ENCODE data around the gene ERC1. TPM values are rescaled to one million over a fixed set of nuclear protein-coding genes. Genes with fewer than 3 reads are reported as not detected.

The ERC1 gene
- polyA plus RNA-seq, 1 donor from 2014 or later, result 7.1 TPM

- H4K20me1 ChIP-seq (ENCODE audit: insufficient read depth), result no peaks in the 10 kb centered on the region
- H3K9me3 ChIP-seq (ENCODE audit: low read length), result no peaks in the 10 kb centered on the region
- no peak overlapping the region for H3K4me2 ChIP-seq (ENCODE audit: low read length)
- no peaks in the 10 kb centered on the region for H3K79me2 ChIP-seq (replicated peaks; ENCODE audit: insufficient read depth, low read length)
- H3K27me3 ChIP-seq (ENCODE audit: insufficient read depth, low read depth, low read length), result no peaks in the 10 kb centered on the region
- no peak overlapping the region for H2AFZ ChIP-seq (ENCODE audit: low read depth, low read length)
- H3K4me3 ChIP-seq (ENCODE audit: low read length), result no peak overlapping the region
- no peak for TF ChIP-seq POLR2AphosphoS5 (IDR thresholded peaks at IDR 0.05)
- no peak for TF ChIP-seq MXI1 (conservative IDR thresholded peaks at IDR 0.05; ENCODE audit: poor library complexity, severe bottlenecking)
- no peak for TF ChIP-seq REST (IDR thresholded peaks at IDR 0.05; ENCODE audit: borderline replicate concordance)
- no peak for TF ChIP-seq SMC3 (conservative IDR thresholded peaks at IDR 0.05; ENCODE audit: poor library complexity)
- TF ChIP-seq TAF1 (IDR thresholded peaks at IDR 0.05; ENCODE audit: low read depth), result no peak
- TF ChIP-seq, protein P1, sequence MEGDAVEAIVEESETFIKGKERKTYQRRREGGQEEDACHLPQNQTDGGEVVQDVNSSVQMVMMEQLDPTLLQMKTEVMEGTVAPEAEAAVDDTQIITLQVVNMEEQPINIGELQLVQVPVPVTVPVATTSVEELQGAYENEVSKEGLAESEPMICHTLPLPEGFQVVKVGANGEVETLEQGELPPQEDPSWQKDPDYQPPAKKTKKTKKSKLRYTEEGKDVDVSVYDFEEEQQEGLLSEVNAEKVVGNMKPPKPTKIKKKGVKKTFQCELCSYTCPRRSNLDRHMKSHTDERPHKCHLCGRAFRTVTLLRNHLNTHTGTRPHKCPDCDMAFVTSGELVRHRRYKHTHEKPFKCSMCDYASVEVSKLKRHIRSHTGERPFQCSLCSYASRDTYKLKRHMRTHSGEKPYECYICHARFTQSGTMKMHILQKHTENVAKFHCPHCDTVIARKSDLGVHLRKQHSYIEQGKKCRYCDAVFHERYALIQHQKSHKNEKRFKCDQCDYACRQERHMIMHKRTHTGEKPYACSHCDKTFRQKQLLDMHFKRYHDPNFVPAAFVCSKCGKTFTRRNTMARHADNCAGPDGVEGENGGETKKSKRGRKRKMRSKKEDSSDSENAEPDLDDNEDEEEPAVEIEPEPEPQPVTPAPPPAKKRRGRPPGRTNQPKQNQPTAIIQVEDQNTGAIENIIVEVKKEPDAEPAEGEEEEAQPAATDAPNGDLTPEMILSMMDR (IDR thresholded peaks at IDR 0.05; ENCODE audit: poor library complexity, severe bottlenecking), result no peak
- TF ChIP-seq EP300 (conservative IDR thresholded peaks at IDR 0.05; ENCODE audit: poor library complexity, severe bottlenecking), result no peak
- no peak for TF ChIP-seq RAD21 (conservative IDR thresholded peaks at IDR 0.05)
- H3F3A ChIP-seq (ENCODE audit: insufficient read depth, low read length, poor library complexity, severe bottlenecking), result no peaks in the 10 kb centered on the region
- no peaks in the 10 kb centered on the region for H3K9me2 ChIP-seq (ENCODE audit: insufficient read depth, low read length)
- H3K9ac ChIP-seq (ENCODE audit: low read length), result no peak overlapping the region
- H3K27ac ChIP-seq (ENCODE audit: low read length), result no peak overlapping the region
- no peaks in the 10 kb centered on the region for H3K36me3 ChIP-seq (ENCODE audit: insufficient read depth, low read length)
These were observed 352.4 kb downstream of the ERC1 start for GRCh38 chr12:1343422-1343821.

- Histone ChIP-seq H3K27me3 (ENCODE audit: insufficient read depth, low read depth, low read length) (no peaks in the 10 kb centered on the region), H2AFZ (ENCODE audit: low read depth, low read length) (no peak overlapping the region)
- no peak for TF ChIP-seq EZH2 (IDR thresholded peaks at IDR 0.05; ENCODE audit: borderline replicate concordance, insufficient read depth, low read length, poor library complexity, severe bottlenecking)
These were observed 353.2 kb downstream of the ERC1 start for GRCh38 chr12:1344245-1344644.

GRCh38 chr12:1346126-1346525 lies 355.1 kb downstream of the ERC1 start:
- Histone ChIP-seq H3K4me2 (ENCODE audit: low read length) (no peak overlapping the region), H3K27ac (ENCODE audit: low read length) (no peak overlapping the region)

More at GRCh38 chr12:1344245-1344644, 353.2 kb downstream of the ERC1 start:
- Histone ChIP-seq H3K36me3 (ENCODE audit: insufficient read depth, low read length) (no peaks in the 10 kb centered on the region), H4K20me1 (ENCODE audit: insufficient read depth) (no peaks in the 10 kb centered on the region), H3K9me3 (ENCODE audit: low read length) (no peaks in the 10 kb centered on the region), H3F3A (ENCODE audit: insufficient read depth, low read length, poor library complexity, severe bottlenecking) (no peaks in the 10 kb centered on the region), H3K9me2 (ENCODE audit: insufficient read depth, low read length) (no peaks in the 10 kb centered on the region), H3K4me2 (ENCODE audit: low read length) (no peak overlapping the region), H3K9ac (ENCODE audit: low read length) (no peak overlapping the region), H3K27ac (ENCODE audit: low read length) (no peak overlapping the region), H3K4me3 (ENCODE audit: low read length) (no peak overlapping the region), H3K79me2 (replicated peaks; ENCODE audit: insufficient read depth, low read length) (no peaks in the 10 kb centered on the region)

More at GRCh38 chr12:1346126-1346525, 355.1 kb downstream of the ERC1 start:
- Histone ChIP-seq H3F3A (ENCODE audit: insufficient read depth, low read length, poor library complexity, severe bottlenecking) (no peaks in the 10 kb centered on the region), H3K9me3 (ENCODE audit: low read length) (no peaks in the 10 kb centered on the region), H3K4me3 (ENCODE audit: low read length) (no peak overlapping the region), H3K79me2 (replicated peaks; ENCODE audit: insufficient read depth, low read length) (no peaks in the 10 kb centered on the region), H3K27me3 (ENCODE audit: insufficient read depth, low read depth, low read length) (no peaks in the 10 kb centered on the region), H3K9me2 (ENCODE audit: insufficient read depth, low read length) (no peaks in the 10 kb centered on the region), H3K9ac (ENCODE audit: low read length) (no peak overlapping the region), H4K20me1 (ENCODE audit: insufficient read depth) (no peaks in the 10 kb centered on the region), H3K36me3 (ENCODE audit: insufficient read depth, low read length) (no peaks in the 10 kb centered on the region), H2AFZ (ENCODE audit: low read depth, low read length) (no peak overlapping the region)
- no peak for TF ChIP-seq TAF1 (IDR thresholded peaks at IDR 0.05; ENCODE audit: low read depth)

Data from neural cell (in vitro differentiated cells).